ENCODE results near the gene ANKRD16. TPM values are rescaled to one million over a fixed set of nuclear protein-coding genes. Genes with fewer than 3 reads are reported as not detected.

ANKRD16 gene
- total and polyA plus RNA-seq, 2 of the 13 experiments (the other 11 are each of a cell fraction or from before 2014, with no cell fraction given), result 8.0 to 11.4 TPM

GRCh38 chr10:5813341-5814109, 76.2 kb downstream of the ANKRD16 start, which contains the start of gene GDI2 (continued):
- TF ChIP-seq, protein P1, sequence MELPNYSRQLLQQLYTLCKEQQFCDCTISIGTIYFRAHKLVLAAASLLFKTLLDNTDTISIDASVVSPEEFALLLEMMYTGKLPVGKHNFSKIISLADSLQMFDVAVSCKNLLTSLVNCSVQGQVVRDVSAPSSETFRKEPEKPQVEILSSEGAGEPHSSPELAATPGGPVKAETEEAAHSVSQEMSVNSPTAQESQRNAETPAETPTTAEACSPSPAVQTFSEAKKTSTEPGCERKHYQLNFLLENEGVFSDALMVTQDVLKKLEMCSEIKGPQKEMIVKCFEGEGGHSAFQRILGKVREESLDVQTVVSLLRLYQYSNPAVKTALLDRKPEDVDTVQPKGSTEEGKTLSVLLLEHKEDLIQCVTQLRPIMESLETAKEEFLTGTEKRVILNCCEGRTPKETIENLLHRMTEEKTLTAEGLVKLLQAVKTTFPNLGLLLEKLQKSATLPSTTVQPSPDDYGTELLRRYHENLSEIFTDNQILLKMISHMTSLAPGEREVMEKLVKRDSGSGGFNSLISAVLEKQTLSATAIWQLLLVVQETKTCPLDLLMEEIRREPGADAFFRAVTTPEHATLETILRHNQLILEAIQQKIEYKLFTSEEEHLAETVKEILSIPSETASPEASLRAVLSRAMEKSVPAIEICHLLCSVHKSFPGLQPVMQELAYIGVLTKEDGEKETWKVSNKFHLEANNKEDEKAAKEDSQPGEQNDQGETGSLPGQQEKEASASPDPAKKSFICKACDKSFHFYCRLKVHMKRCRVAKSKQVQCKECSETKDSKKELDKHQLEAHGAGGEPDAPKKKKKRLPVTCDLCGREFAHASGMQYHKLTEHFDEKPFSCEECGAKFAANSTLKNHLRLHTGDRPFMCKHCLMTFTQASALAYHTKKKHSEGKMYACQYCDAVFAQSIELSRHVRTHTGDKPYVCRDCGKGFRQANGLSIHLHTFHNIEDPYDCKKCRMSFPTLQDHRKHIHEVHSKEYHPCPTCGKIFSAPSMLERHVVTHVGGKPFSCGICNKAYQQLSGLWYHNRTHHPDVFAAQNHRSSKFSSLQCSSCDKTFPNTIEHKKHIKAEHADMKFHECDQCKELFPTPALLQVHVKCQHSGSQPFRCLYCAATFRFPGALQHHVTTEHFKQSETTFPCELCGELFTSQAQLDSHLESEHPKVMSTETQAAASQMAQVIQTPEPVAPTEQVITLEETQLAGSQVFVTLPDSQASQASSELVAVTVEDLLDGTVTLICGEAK (IDR thresholded peaks at IDR 0.05), result no peak
- TF ChIP-seq, protein P1 (CRISPR knock-in tag; IDR thresholded peaks at IDR 0.05), result peak; percentile 94
- TF ChIP-seq TRIM24 (CRISPR knock-in tag; IDR thresholded peaks at IDR 0.05) (0 out of 2 replicates have a peak, but pooled peaks have one; percentile 33), TIGD3 (CRISPR knock-in tag; IDR thresholded peaks at IDR 0.05; ENCODE audit: borderline replicate concordance) (peak; percentile 93; the same call in 1 of the 2 replicates), PCBP1 (IDR thresholded peaks at IDR 0.05; ENCODE audit: borderline replicate concordance, low read depth, low read length) (peak; percentile 66; the same call in 1 of the 2 replicates), AHDC1 (CRISPR knock-in tag; IDR thresholded peaks at IDR 0.05; ENCODE audit: borderline replicate concordance) (peak; percentile 83), CSRNP1 (CRISPR knock-in tag; IDR thresholded peaks at IDR 0.05) (peak; percentile 74)
- TF ChIP-seq, protein P2, sequence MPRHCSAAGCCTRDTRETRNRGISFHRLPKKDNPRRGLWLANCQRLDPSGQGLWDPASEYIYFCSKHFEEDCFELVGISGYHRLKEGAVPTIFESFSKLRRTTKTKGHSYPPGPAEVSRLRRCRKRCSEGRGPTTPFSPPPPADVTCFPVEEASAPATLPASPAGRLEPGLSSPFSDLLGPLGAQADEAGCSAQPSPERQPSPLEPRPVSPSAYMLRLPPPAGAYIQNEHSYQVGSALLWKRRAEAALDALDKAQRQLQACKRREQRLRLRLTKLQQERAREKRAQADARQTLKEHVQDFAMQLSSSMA (CRISPR knock-in tag; IDR thresholded peaks at IDR 0.05), result peak; percentile 86
